Neural crest cell (in vitro differentiated cells): ENCODE measurements around the gene KCNF1. TPM values are rescaled to one million over a fixed set of nuclear protein-coding genes. Genes with fewer than 3 reads are reported as not detected.

Source experiments
- DNase-seq: peaks from one replicate; pipeline ENCODE4 v3.0.0; 2021; ENCODE audit warnings: low read depth, mixed read lengths, low spot score
- H3K27ac Mint-ChIP-seq: one replicate; pipeline ENCODE4 v1.8.0; 2021; ENCODE audit warnings: mild to moderate bottlenecking, mixed read lengths; ENCODE audit not compliant: unreplicated experiment
- H3K27me3 Mint-ChIP-seq: 2 replicates; pipeline ENCODE4 v1.8.0; 2021; ENCODE audit warnings: low read depth, mild to moderate bottlenecking, mixed read lengths
- H3K36me3 Mint-ChIP-seq: 2 replicates; pipeline ENCODE4 v1.8.0; 2021; ENCODE audit warnings: low read depth, mild to moderate bottlenecking, mixed read lengths
- H3K4me1 Mint-ChIP-seq: 2 replicates; pipeline ENCODE4 v1.8.0; 2021; ENCODE audit warnings: mixed read lengths
- H3K4me3 Mint-ChIP-seq: one replicate; pipeline ENCODE4 v1.8.0; 2021; ENCODE audit warnings: mild to moderate bottlenecking, mixed read lengths
- H3K9me3 Mint-ChIP-seq: 2 replicates; pipeline ENCODE4 v1.8.0; 2021; ENCODE audit warnings: mixed read lengths
- total RNA-seq: library from RNA; stranded (reverse); gene quantifications from 2 replicates; pipeline ENCODE4 v1.2.1, GENCODE V29; 2021
- TF ChIP-seq, protein P1 (sequence below): fragments of 200-600 bp; sonication (generic); conservative IDR thresholded peaks from 2 replicates; pipeline ENCODE4 v1.5.0; 2021; ENCODE audit warnings: antibody characterized with exemption, mild to moderate bottlenecking

The KCNF1 gene
- total RNA-seq, 1 donor from 2014 or later, result 1.1 TPM

DNA sequence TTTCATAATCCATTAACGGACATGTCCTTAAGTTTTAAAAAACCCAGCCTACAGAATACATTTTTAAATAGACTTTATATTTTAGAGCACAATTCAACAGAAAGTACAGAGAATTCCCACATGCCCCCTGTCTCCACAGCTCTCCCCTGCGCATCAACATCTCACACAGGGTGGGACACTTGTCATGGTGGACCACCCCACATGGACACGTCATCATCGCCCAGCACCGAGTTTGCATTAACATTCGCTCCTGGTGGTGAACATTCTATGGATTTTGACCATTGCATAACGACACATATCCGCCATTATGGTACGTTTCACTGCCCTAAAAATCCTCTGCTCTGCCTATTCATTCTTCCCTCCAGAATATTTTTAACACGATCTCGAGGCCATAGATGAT is 1.1 kb upstream of the KCNF1 start:
- Mint-ChIP-seq H3K36me3 (no peaks in the 10 kb centered on the region), H3K27me3 (peaks cover 51% of the 10 kb centered on the region), H3K27ac (no peak overlapping the region), H3K4me1 (peaks cover 11% of the 10 kb centered on the region), H3K9me3 (no peaks in the 10 kb centered on the region), H3K4me3 (peak overlapping the region; percentile 36)
- DNase-seq, result no peak
- TF ChIP-seq, protein P1, sequence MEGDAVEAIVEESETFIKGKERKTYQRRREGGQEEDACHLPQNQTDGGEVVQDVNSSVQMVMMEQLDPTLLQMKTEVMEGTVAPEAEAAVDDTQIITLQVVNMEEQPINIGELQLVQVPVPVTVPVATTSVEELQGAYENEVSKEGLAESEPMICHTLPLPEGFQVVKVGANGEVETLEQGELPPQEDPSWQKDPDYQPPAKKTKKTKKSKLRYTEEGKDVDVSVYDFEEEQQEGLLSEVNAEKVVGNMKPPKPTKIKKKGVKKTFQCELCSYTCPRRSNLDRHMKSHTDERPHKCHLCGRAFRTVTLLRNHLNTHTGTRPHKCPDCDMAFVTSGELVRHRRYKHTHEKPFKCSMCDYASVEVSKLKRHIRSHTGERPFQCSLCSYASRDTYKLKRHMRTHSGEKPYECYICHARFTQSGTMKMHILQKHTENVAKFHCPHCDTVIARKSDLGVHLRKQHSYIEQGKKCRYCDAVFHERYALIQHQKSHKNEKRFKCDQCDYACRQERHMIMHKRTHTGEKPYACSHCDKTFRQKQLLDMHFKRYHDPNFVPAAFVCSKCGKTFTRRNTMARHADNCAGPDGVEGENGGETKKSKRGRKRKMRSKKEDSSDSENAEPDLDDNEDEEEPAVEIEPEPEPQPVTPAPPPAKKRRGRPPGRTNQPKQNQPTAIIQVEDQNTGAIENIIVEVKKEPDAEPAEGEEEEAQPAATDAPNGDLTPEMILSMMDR, result no peak

DNA sequence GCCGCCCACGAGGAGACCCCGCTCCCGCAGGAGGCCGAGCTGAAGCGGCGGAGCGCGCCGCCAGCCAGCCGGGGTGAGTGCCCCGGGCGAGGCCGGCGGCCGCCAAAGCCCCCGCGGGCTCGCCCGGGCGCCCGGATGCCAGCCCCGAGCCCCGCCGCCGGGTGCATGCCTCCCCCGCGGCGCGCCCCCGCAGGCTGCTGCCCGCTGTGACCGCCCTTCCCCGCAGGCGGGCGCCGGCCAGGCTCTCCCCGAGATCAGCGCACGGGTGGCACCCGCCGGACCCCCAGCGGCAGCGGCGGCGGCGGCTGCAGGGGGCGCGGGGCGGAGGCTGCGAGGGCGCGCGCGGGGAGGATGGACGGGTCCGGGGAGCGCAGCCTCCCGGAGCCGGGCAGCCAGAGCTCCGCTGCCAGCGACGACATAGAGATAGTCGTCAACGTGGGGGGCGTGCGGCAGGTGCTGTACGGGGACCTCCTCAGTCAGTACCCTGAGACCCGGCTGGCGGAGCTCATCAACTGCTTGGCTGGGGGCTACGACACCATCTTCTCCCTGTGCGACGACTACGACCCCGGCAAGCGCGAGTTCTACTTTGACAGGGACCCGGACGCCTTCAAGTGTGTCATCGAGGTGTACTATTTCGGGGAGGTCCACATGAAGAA is 470 bp downstream of the KCNF1 start:
- TF ChIP-seq, protein P1, result no peak
- H3K36me3 Mint-ChIP-seq, result no peaks in the 10 kb centered on the region
- peaks cover 11% of the 10 kb centered on the region for H3K4me1 Mint-ChIP-seq
- H3K27ac Mint-ChIP-seq, result peak overlapping the region; percentile 80
- H3K27me3 Mint-ChIP-seq, result peaks cover 56% of the 10 kb centered on the region
- H3K9me3 Mint-ChIP-seq, result no peaks in the 10 kb centered on the region
- peak overlapping the region; percentile 60 for H3K4me3 Mint-ChIP-seq
- DNase-seq, result no peak

DNA sequence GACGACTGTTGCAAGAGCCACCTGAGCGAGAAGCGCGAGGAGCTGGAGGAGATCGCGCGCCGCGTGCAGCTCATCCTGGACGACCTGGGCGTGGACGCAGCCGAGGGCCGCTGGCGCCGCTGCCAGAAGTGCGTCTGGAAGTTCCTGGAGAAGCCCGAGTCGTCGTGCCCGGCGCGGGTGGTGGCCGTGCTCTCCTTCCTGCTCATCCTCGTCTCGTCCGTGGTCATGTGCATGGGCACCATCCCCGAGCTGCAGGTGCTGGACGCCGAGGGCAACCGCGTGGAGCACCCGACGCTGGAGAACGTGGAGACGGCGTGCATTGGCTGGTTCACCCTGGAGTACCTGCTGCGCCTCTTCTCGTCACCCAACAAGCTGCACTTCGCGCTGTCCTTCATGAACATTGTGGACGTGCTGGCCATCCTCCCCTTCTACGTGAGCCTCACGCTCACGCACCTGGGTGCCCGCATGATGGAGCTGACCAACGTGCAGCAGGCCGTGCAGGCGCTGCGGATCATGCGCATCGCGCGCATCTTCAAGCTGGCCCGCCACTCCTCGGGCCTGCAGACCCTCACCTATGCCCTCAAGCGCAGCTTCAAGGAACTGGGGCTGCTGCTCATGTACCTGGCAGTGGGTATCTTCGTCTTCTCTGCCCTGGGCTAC is 1.2 kb downstream of the KCNF1 start:
- no peaks in the 10 kb centered on the region for H3K36me3 Mint-ChIP-seq
- H3K27ac Mint-ChIP-seq, result peak overlapping the region; percentile 80
- H3K4me3 Mint-ChIP-seq, result peak overlapping the region; percentile 75
- H3K4me1 Mint-ChIP-seq, result peaks cover 11% of the 10 kb centered on the region
- H3K27me3 Mint-ChIP-seq, result peaks cover 56% of the 10 kb centered on the region
- no peak for DNase-seq
- no peaks in the 10 kb centered on the region for H3K9me3 Mint-ChIP-seq
- TF ChIP-seq, protein P1, result no peak

DNA sequence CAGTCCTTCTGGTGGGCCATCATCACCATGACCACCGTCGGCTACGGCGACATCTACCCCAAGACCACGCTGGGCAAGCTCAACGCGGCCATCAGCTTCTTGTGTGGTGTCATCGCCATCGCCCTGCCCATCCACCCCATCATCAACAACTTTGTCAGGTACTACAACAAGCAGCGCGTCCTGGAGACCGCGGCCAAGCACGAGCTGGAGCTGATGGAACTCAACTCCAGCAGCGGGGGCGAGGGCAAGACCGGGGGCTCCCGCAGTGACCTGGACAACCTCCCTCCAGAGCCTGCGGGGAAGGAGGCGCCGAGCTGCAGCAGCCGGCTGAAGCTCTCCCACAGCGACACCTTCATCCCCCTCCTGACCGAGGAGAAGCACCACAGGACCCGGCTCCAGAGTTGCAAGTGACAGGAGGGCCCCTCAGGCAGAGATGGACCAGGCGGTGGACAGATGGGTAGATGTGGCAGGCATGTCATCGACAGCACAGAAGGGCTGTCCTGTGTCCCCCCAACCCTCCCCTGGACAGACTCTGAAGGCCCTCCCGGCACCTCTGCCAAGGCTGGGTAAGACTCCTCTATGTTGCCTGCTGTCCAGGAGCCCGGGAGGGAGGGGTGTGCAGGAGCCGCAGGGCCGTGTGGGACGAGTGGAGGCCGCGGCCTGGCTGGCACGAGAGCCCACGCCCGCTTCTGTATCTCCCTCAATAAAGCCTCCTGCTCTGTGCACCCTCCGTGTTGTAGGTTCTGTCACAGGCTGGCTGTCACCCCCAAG is 2.0 kb downstream of the KCNF1 start:
- no peaks in the 10 kb centered on the region for H3K36me3 Mint-ChIP-seq
- no peak for DNase-seq
- peak overlapping the region; percentile 65 for H3K4me3 Mint-ChIP-seq
- peaks cover 11% of the 10 kb centered on the region for H3K4me1 Mint-ChIP-seq
- TF ChIP-seq, protein P1, result no peak
- H3K27ac Mint-ChIP-seq, result no peak overlapping the region
- H3K9me3 Mint-ChIP-seq, result no peaks in the 10 kb centered on the region
- peaks cover 52% of the 10 kb centered on the region for H3K27me3 Mint-ChIP-seq

DNA sequence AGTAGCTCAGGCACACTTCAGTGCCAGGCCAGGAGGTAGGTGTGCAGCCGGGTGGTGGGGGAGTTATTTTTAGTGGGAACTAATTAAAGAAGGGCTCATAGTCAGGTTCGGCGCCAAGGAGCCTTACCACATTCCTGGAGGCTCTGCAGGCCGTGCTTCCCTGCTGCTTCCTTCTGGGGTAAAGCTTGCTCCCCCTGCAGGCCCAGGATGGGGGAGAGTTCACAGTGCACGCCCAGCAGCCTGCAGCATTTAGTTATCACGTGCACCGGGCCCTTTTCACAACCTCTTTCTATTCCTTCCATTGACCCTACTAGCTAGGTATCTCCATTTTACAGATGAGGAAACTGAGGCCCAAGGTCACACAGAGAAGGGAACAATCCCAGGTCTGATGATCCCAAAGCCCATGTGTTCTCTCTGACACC is 2.5 kb downstream of the KCNF1 start:
- Mint-ChIP-seq H3K36me3 (no peaks in the 10 kb centered on the region), H3K27me3 (peaks cover 48% of the 10 kb centered on the region), H3K9me3 (no peaks in the 10 kb centered on the region), H3K4me3 (peak overlapping the region; percentile 65), H3K4me1 (peaks cover 11% of the 10 kb centered on the region), H3K27ac (no peak overlapping the region)
- TF ChIP-seq, protein P1, result peak; percentile 42
- no peak for DNase-seq
